GM18909 (cell line): ENCODE data around the gene PEF1.
A peak's percentile ranks its signal among the peaks of the same experiment; 100 is the strongest.

Experiments
- ATAC-seq: cut with Tn5 transposase; IDR thresholded peaks from one replicate; pipeline ENCODE4 v1.9.1; 2021; ENCODE audit warnings: mild to moderate bottlenecking; ENCODE audit not compliant: unreplicated experiment, poor library complexity

Gene PEF1

GRCh38 chr1:31644560-31645273 lies at the start of gene PEF1:
Gene PEF1, minus strand, starts transcription at chr1:31644876. Its CDS starts 12 bp downstream, at chr1:31644864.
- peak; percentile 91 for ATAC-seq

GRCh38 chr1:31693231-31693630 lies 48.6 kb upstream of the PEF1 start:
- no peak for ATAC-seq

GRCh38 chr1:31691951-31692350 lies 47.3 kb upstream of the PEF1 start:
- ATAC-seq: no peak

- no peak for ATAC-seq
Observed at GRCh38 chr1:31691446-31691845, 46.8 kb upstream of the PEF1 start.

GRCh38 chr1:31690921-31691320 lies 46.2 kb upstream of the PEF1 start:
- no peak for ATAC-seq

- ATAC-seq: no peak
Observed at GRCh38 chr1:31689854-31690253, 45.2 kb upstream of the PEF1 start.

- ATAC-seq: no peak
Observed at GRCh38 chr1:31689379-31689778, 44.7 kb upstream of the PEF1 start.

GRCh38 chr1:31688233-31688918 lies 43.7 kb upstream of the PEF1 start:
- no peak for ATAC-seq

- no peak for ATAC-seq
Observed at GRCh38 chr1:31687601-31688000, 42.9 kb upstream of the PEF1 start.

- ATAC-seq: no peak
Observed at GRCh38 chr1:31685795-31686194, 41.1 kb upstream of the PEF1 start.

- ATAC-seq: no peak
Observed at GRCh38 chr1:31683997-31684396, 39.3 kb upstream of the PEF1 start.

- ATAC-seq: no peak
Observed at GRCh38 chr1:31681415-31681814, 36.7 kb upstream of the PEF1 start.

- no peak for ATAC-seq
Observed at GRCh38 chr1:31679676-31680230, 35.1 kb upstream of the PEF1 start.

GRCh38 chr1:31679091-31679490 lies 34.4 kb upstream of the PEF1 start:
- no peak for ATAC-seq

GRCh38 chr1:31678681-31679080 lies 34.0 kb upstream of the PEF1 start:
- ATAC-seq: no peak

GRCh38 chr1:31677949-31678348 lies 33.3 kb upstream of the PEF1 start:
- no peak for ATAC-seq

- ATAC-seq: no peak
Observed at GRCh38 chr1:31677401-31677800, 32.7 kb upstream of the PEF1 start.

- no peak for ATAC-seq
Observed at GRCh38 chr1:31675756-31676155, 31.1 kb upstream of the PEF1 start.

- no peak for ATAC-seq
Observed at GRCh38 chr1:31675161-31675560, 30.5 kb upstream of the PEF1 start.

GRCh38 chr1:31674626-31675025 lies 29.9 kb upstream of the PEF1 start:
- no peak for ATAC-seq

- ATAC-seq: no peak
Observed at GRCh38 chr1:31673433-31673832, 28.8 kb upstream of the PEF1 start.

GRCh38 chr1:31672986-31673385 lies 28.3 kb upstream of the PEF1 start:
- ATAC-seq: no peak
